ENCODE data around the gene LRRC18.

Gene LRRC18

GRCh38 chr10:48970046-48970445 is 30.4 kb upstream of the LRRC18 start:
- no peak overlapping the region for H3K27ac ChIP-seq (ENCODE audit: low read depth, low read length)
- H3K36me3 ChIP-seq (ENCODE audit: insufficient read depth, low read length): no peaks in the 10 kb centered on the region
- no peaks in the 10 kb centered on the region for H3K79me2 ChIP-seq (ENCODE audit: control insufficient read depth, insufficient read depth, low read length, unreplicated experiment)
- peaks cover 37% of the 10 kb centered on the region for H3K27me3 ChIP-seq (ENCODE audit: insufficient read depth, low read length)
- no peaks in the 10 kb centered on the region for H3K4me1 ChIP-seq (ENCODE audit: control insufficient read depth, insufficient read depth, low read length, unreplicated experiment)
- no peak overlapping the region for H3K4me3 ChIP-seq (ENCODE audit: low read depth, low read length)
- H2AFZ ChIP-seq (ENCODE audit: low read length, unreplicated experiment): no peak overlapping the region

GRCh38 chr10:48968036-48968435 is 28.4 kb upstream of the LRRC18 start:
- Histone ChIP-seq H2AFZ (ENCODE audit: low read length, unreplicated experiment) (no peak overlapping the region), H3K27ac (ENCODE audit: low read depth, low read length) (no peak overlapping the region), H3K4me1 (ENCODE audit: control insufficient read depth, insufficient read depth, low read length, unreplicated experiment) (no peaks in the 10 kb centered on the region), H3K27me3 (ENCODE audit: insufficient read depth, low read length) (peaks cover 47% of the 10 kb centered on the region), H3K79me2 (ENCODE audit: control insufficient read depth, insufficient read depth, low read length, unreplicated experiment) (no peaks in the 10 kb centered on the region), H3K4me3 (ENCODE audit: low read depth, low read length) (no peak overlapping the region), H3K36me3 (ENCODE audit: insufficient read depth, low read length) (no peaks in the 10 kb centered on the region)

- Histone ChIP-seq H3K36me3 (ENCODE audit: insufficient read depth, low read length) (no peaks in the 10 kb centered on the region), H3K27ac (ENCODE audit: low read depth, low read length) (no peak overlapping the region), H3K27me3 (ENCODE audit: insufficient read depth, low read length) (peaks cover 53% of the 10 kb centered on the region), H3K4me3 (ENCODE audit: low read depth, low read length) (no peak overlapping the region), H3K79me2 (ENCODE audit: control insufficient read depth, insufficient read depth, low read length, unreplicated experiment) (no peaks in the 10 kb centered on the region), H3K4me1 (ENCODE audit: control insufficient read depth, insufficient read depth, low read length, unreplicated experiment) (no peaks in the 10 kb centered on the region), H2AFZ (ENCODE audit: low read length, unreplicated experiment) (no peak overlapping the region)
Observed at GRCh38 chr10:48965460-48965859, 25.8 kb upstream of the LRRC18 start.

- no peak overlapping the region for H2AFZ ChIP-seq (ENCODE audit: low read length, unreplicated experiment)
- H3K4me1 ChIP-seq (ENCODE audit: control insufficient read depth, insufficient read depth, low read length, unreplicated experiment): no peaks in the 10 kb centered on the region
- H3K27me3 ChIP-seq (ENCODE audit: insufficient read depth, low read length): peaks cover 59% of the 10 kb centered on the region
- no peak overlapping the region for H3K4me3 ChIP-seq (ENCODE audit: low read depth, low read length)
- no peaks in the 10 kb centered on the region for H3K36me3 ChIP-seq (ENCODE audit: insufficient read depth, low read length)
- H3K79me2 ChIP-seq (ENCODE audit: control insufficient read depth, insufficient read depth, low read length, unreplicated experiment): no peaks in the 10 kb centered on the region
- no peak overlapping the region for H3K27ac ChIP-seq (ENCODE audit: low read depth, low read length)
Observed at GRCh38 chr10:48964038-48964437, 24.4 kb upstream of the LRRC18 start.

GRCh38 chr10:48958598-48959190 is 19.1 kb upstream of the LRRC18 start:
- H3K4me3 ChIP-seq (ENCODE audit: low read depth, low read length): no peak overlapping the region
- no peak overlapping the region for H2AFZ ChIP-seq (ENCODE audit: low read length, unreplicated experiment)
- peaks cover 56% of the 10 kb centered on the region for H3K27me3 ChIP-seq (ENCODE audit: insufficient read depth, low read length)
- H3K79me2 ChIP-seq (ENCODE audit: control insufficient read depth, insufficient read depth, low read length, unreplicated experiment): no peaks in the 10 kb centered on the region
- no peaks in the 10 kb centered on the region for H3K36me3 ChIP-seq (ENCODE audit: insufficient read depth, low read length)
- no peak overlapping the region for H3K27ac ChIP-seq (ENCODE audit: low read depth, low read length)
- no peaks in the 10 kb centered on the region for H3K4me1 ChIP-seq (ENCODE audit: control insufficient read depth, insufficient read depth, low read length, unreplicated experiment)

- H3K27me3 ChIP-seq (ENCODE audit: insufficient read depth, low read length): peaks cover 51% of the 10 kb centered on the region
- H2AFZ ChIP-seq (ENCODE audit: low read length, unreplicated experiment): no peak overlapping the region
- H3K27ac ChIP-seq (ENCODE audit: low read depth, low read length): no peak overlapping the region
- H3K36me3 ChIP-seq (ENCODE audit: insufficient read depth, low read length): no peaks in the 10 kb centered on the region
- no peaks in the 10 kb centered on the region for H3K4me1 ChIP-seq (ENCODE audit: control insufficient read depth, insufficient read depth, low read length, unreplicated experiment)
- no peaks in the 10 kb centered on the region for H3K79me2 ChIP-seq (ENCODE audit: control insufficient read depth, insufficient read depth, low read length, unreplicated experiment)
- H3K4me3 ChIP-seq (ENCODE audit: low read depth, low read length): no peak overlapping the region
Observed at GRCh38 chr10:48957361-48958151, 17.9 kb upstream of the LRRC18 start.

- H3K4me3 ChIP-seq (ENCODE audit: low read depth, low read length): no peak overlapping the region
- peaks cover 59% of the 10 kb centered on the region for H3K27me3 ChIP-seq (ENCODE audit: insufficient read depth, low read length)
- no peak overlapping the region for H3K27ac ChIP-seq (ENCODE audit: low read depth, low read length)
- H3K36me3 ChIP-seq (ENCODE audit: insufficient read depth, low read length): no peaks in the 10 kb centered on the region
- H3K79me2 ChIP-seq (ENCODE audit: control insufficient read depth, insufficient read depth, low read length, unreplicated experiment): no peaks in the 10 kb centered on the region
- no peak overlapping the region for H2AFZ ChIP-seq (ENCODE audit: low read length, unreplicated experiment)
- H3K4me1 ChIP-seq (ENCODE audit: control insufficient read depth, insufficient read depth, low read length, unreplicated experiment): no peaks in the 10 kb centered on the region
Observed at GRCh38 chr10:48951707-48952106, 12.1 kb upstream of the LRRC18 start.

- no peaks in the 10 kb centered on the region for H3K79me2 ChIP-seq (ENCODE audit: control insufficient read depth, insufficient read depth, low read length, unreplicated experiment)
- peaks cover 65% of the 10 kb centered on the region for H3K27me3 ChIP-seq (ENCODE audit: insufficient read depth, low read length)
- H2AFZ ChIP-seq (ENCODE audit: low read length, unreplicated experiment): no peak overlapping the region
- H3K27ac ChIP-seq (ENCODE audit: low read depth, low read length): no peak overlapping the region
- no peaks in the 10 kb centered on the region for H3K36me3 ChIP-seq (ENCODE audit: insufficient read depth, low read length)
- H3K4me1 ChIP-seq (ENCODE audit: control insufficient read depth, insufficient read depth, low read length, unreplicated experiment): no peaks in the 10 kb centered on the region
- H3K4me3 ChIP-seq (ENCODE audit: low read depth, low read length): no peak overlapping the region
Observed at GRCh38 chr10:48948470-48949037, 8.9 kb upstream of the LRRC18 start.

GRCh38 chr10:48947690-48948469 is 8.2 kb upstream of the LRRC18 start:
- Histone ChIP-seq H3K4me1 (ENCODE audit: control insufficient read depth, insufficient read depth, low read length, unreplicated experiment) (no peaks in the 10 kb centered on the region), H3K27me3 (ENCODE audit: insufficient read depth, low read length) (peaks cover 65% of the 10 kb centered on the region), H3K4me3 (ENCODE audit: low read depth, low read length) (no peak overlapping the region), H3K79me2 (ENCODE audit: control insufficient read depth, insufficient read depth, low read length, unreplicated experiment) (no peaks in the 10 kb centered on the region), H2AFZ (ENCODE audit: low read length, unreplicated experiment) (no peak overlapping the region), H3K36me3 (ENCODE audit: insufficient read depth, low read length) (no peaks in the 10 kb centered on the region), H3K27ac (ENCODE audit: low read depth, low read length) (no peak overlapping the region)

- no peak overlapping the region for H3K27ac ChIP-seq (ENCODE audit: low read depth, low read length)
- H3K27me3 ChIP-seq (ENCODE audit: insufficient read depth, low read length): peaks cover 65% of the 10 kb centered on the region
- no peak overlapping the region for H2AFZ ChIP-seq (ENCODE audit: low read length, unreplicated experiment)
- no peaks in the 10 kb centered on the region for H3K79me2 ChIP-seq (ENCODE audit: control insufficient read depth, insufficient read depth, low read length, unreplicated experiment)
- H3K4me1 ChIP-seq (ENCODE audit: control insufficient read depth, insufficient read depth, low read length, unreplicated experiment): no peaks in the 10 kb centered on the region
- H3K4me3 ChIP-seq (ENCODE audit: low read depth, low read length): no peak overlapping the region
- H3K36me3 ChIP-seq (ENCODE audit: insufficient read depth, low read length): no peaks in the 10 kb centered on the region
Observed at GRCh38 chr10:48946891-48947500, 7.4 kb upstream of the LRRC18 start.

All from ACC112 (cell line).